Measurements from ENCODE around the gene CLEC18A.
"Not testable (repeated sequence)": the region's sequence is repeated elsewhere in the genome, so short reads cannot be mapped to it uniquely, and the experiment has no call there.

The CLEC18A gene

GRCh38 chr16:70008604-70009003 is 57.5 kb downstream of the CLEC18A start:
- not testable (repeated sequence) for ATAC-seq (replicated peaks); H3K4me1 Mint-ChIP-seq; H3K4me3 Mint-ChIP-seq; DNase-seq; H3K9me3 Mint-ChIP-seq; H3K27me3 Mint-ChIP-seq; H3K27ac Mint-ChIP-seq
- H3K36me3 Mint-ChIP-seq = peaks cover 33 to 36% of the 10 kb centered on the region in 2 donors

- not testable (repeated sequence) for H3K9me3 Mint-ChIP-seq; H3K27ac Mint-ChIP-seq; DNase-seq; H3K27me3 Mint-ChIP-seq; H3K4me3 Mint-ChIP-seq; H3K4me1 Mint-ChIP-seq; ATAC-seq (replicated peaks)
- H3K36me3 Mint-ChIP-seq = peaks cover 38% of the 10 kb centered on the region in 2 donors
Measured at GRCh38 chr16:70010615-70011014, 59.5 kb downstream of the CLEC18A start.

- DNase-seq; H3K9me3 Mint-ChIP-seq; H3K27ac Mint-ChIP-seq; H3K27me3 Mint-ChIP-seq; H3K4me1 Mint-ChIP-seq; ATAC-seq (replicated peaks); H3K4me3 Mint-ChIP-seq: not testable (repeated sequence)
- peaks cover 43% of the 10 kb centered on the region in 2 donors for H3K36me3 Mint-ChIP-seq
Measured at GRCh38 chr16:70011120-70011519, 60.0 kb downstream of the CLEC18A start.

- H3K27me3 Mint-ChIP-seq; H3K27ac Mint-ChIP-seq; ATAC-seq (replicated peaks); H3K9me3 Mint-ChIP-seq; H3K4me3 Mint-ChIP-seq; H3K4me1 Mint-ChIP-seq; DNase-seq: not testable (repeated sequence)
- H3K36me3 Mint-ChIP-seq = peaks cover 42 to 43% of the 10 kb centered on the region in 2 donors
Measured at GRCh38 chr16:70012354-70012753, 61.2 kb downstream of the CLEC18A start.

- H3K4me3 Mint-ChIP-seq; DNase-seq; H3K27me3 Mint-ChIP-seq; H3K9me3 Mint-ChIP-seq; H3K27ac Mint-ChIP-seq; H3K4me1 Mint-ChIP-seq; ATAC-seq (replicated peaks): not testable (repeated sequence)
- H3K36me3 Mint-ChIP-seq = peaks cover 41 to 45% of the 10 kb centered on the region in 2 donors
Measured at GRCh38 chr16:70012951-70013350, 61.8 kb downstream of the CLEC18A start.
